GM23338 (cell line): ENCODE measurements around the gene BIRC5. TPM values are rescaled to one million over a fixed set of nuclear protein-coding genes. Genes with fewer than 3 reads are reported as not detected.

Experiments
- ATAC-seq: fragments of 200-7000 bp; cut with Tn5 transposase; 3 replicates; pipeline ENCODE4 v1.9.1; 2020
- DNase-seq: peaks from one replicate; pipeline ENCODE4 v3.0.0-alpha.2; 2015; ENCODE audit warnings: low spot score
- H2AFZ ChIP-seq: fragments of 200-600 bp; sonication (generic); 2 replicates; pipeline ENCODE4 v1.8.0; 2016; ENCODE audit warnings: antibody characterized with exemption, mild to moderate bottlenecking, moderate library complexity
- H3F3A ChIP-seq: fragments of 200-600 bp; sonication (generic); replicated peaks from 2 replicates; pipeline ENCODE4 v1.8.0; 2017; ENCODE audit warnings: antibody characterized with exemption, mixed run types, low read depth
- H3K27ac ChIP-seq: fragments of 200-600 bp; sonication (generic); 2 replicates; pipeline ENCODE4 v1.6.1; 2016; ENCODE audit warnings: low read depth
- H3K27me3 ChIP-seq: fragments of 200-600 bp; sonication (generic); 2 replicates; pipeline ENCODE4 v1.8.0; 2016; ENCODE audit warnings: mild to moderate bottlenecking, mixed run types, moderate library complexity; ENCODE audit not compliant: insufficient read depth
- H3K36me3 ChIP-seq: fragments of 200-600 bp; sonication (generic); 2 replicates; pipeline ENCODE4 v1.8.0; 2016; ENCODE audit warnings: mild to moderate bottlenecking; ENCODE audit not compliant: insufficient read depth
- H3K4me1 ChIP-seq: fragments of 200-600 bp; sonication (generic); 2 replicates; pipeline ENCODE4 v1.8.0; 2016; ENCODE audit warnings: mild to moderate bottlenecking, moderate library complexity; ENCODE audit not compliant: insufficient read depth
- H3K4me2 ChIP-seq: fragments of 200-600 bp; sonication (generic); 2 replicates; pipeline ENCODE4 v1.7.1; 2017; ENCODE audit warnings: mixed run types
- H3K4me3 ChIP-seq: fragments of 200-600 bp; sonication (generic); 2 replicates; pipeline ENCODE4 v1.6.1; 2016; ENCODE audit warnings: mixed run types
- H3K79me2 ChIP-seq: fragments of 200-600 bp; sonication (generic); replicated peaks from 2 replicates; pipeline ENCODE4 v1.8.0; 2017; ENCODE audit warnings: mild to moderate bottlenecking; ENCODE audit not compliant: insufficient read depth
- H3K9me2 ChIP-seq: fragments of 200-600 bp; sonication (generic); 2 replicates; pipeline ENCODE4 v1.8.0; 2017; ENCODE audit not compliant: insufficient read depth
- H4K20me1 ChIP-seq: fragments of 200-600 bp; sonication (generic); replicated peaks from 2 replicates; pipeline ENCODE4 v1.8.0; 2017; ENCODE audit warnings: mild to moderate bottlenecking; ENCODE audit not compliant: insufficient read depth
- H3K27ac Mint-ChIP-seq: 2 replicates; pipeline ENCODE4 v1.8.0; 2020; ENCODE audit warnings: inconsistent platforms, mild to moderate bottlenecking, moderate library complexity, mixed read lengths
- H3K27me3 Mint-ChIP-seq: 3 replicates; pipeline ENCODE4 v1.8.0; 2022; ENCODE audit warnings: low read depth, mild to moderate bottlenecking, moderate library complexity, mixed read lengths, inconsistent platforms; ENCODE audit not compliant: insufficient read depth, poor library complexity
- H3K36me3 Mint-ChIP-seq: 3 replicates; pipeline ENCODE4 v1.8.0; 2021; ENCODE audit warnings: low read depth, mild to moderate bottlenecking, inconsistent platforms, moderate library complexity, mixed read lengths
- H3K4me1 Mint-ChIP-seq: 3 replicates; pipeline ENCODE4 v1.8.0; 2020; ENCODE audit warnings: mild to moderate bottlenecking, inconsistent platforms, mixed read lengths
- H3K4me3 Mint-ChIP-seq: 3 replicates; pipeline ENCODE4 v1.8.0; 2021; ENCODE audit warnings: moderate library complexity, mild to moderate bottlenecking, inconsistent platforms, mixed read lengths
- H3K9me3 Mint-ChIP-seq: 3 replicates; pipeline ENCODE4 v1.8.0; 2020; ENCODE audit warnings: moderate library complexity, mild to moderate bottlenecking, inconsistent platforms, mixed read lengths
- CREB1 ChIP-seq: fragments of 250-450 bp; sonication (Bioruptor Pico); IDR thresholded peaks from 2 replicates; pipeline ENCODE4 v1.5.0; 2020; ENCODE audit warnings: low read depth, mild to moderate bottlenecking, moderate library complexity
- EZH2 ChIP-seq: fragments of 200-600 bp; sonication (generic); IDR thresholded peaks from one replicate; pipeline ENCODE4 v1.8.0; 2017; ENCODE audit warnings: antibody characterized with exemption, mild to moderate bottlenecking, low read depth; ENCODE audit not compliant: unreplicated experiment
- EZH2phosphoT487 ChIP-seq: fragments of 200-600 bp; sonication (generic); IDR thresholded peaks from one replicate; pipeline ENCODE4 v1.8.1; 2018; ENCODE audit warnings: antibody characterized with exemption; ENCODE audit not compliant: unreplicated experiment
- JUNB ChIP-seq: IDR thresholded peaks from one replicate; pipeline ENCODE4 v1.6.1; 2016; ENCODE audit warnings: antibody characterized with exemption; ENCODE audit not compliant: unreplicated experiment
- NANOG ChIP-seq: IDR thresholded peaks from 2 replicates; pipeline ENCODE4 v1.6.1; 2016; ENCODE audit warnings: antibody characterized with exemption, borderline replicate concordance
- POLR2AphosphoS5 ChIP-seq: IDR thresholded peaks from 2 replicates; pipeline ENCODE4 v1.6.1; 2016; ENCODE audit warnings: antibody characterized with exemption, low read depth
- REST ChIP-seq: IDR thresholded peaks from one replicate; pipeline ENCODE4 v1.6.1; 2018; ENCODE audit warnings: antibody characterized with exemption; ENCODE audit not compliant: unreplicated experiment
- STAT1 ChIP-seq: IDR thresholded peaks from one replicate; pipeline ENCODE4 v1.6.1; 2016; ENCODE audit warnings: antibody characterized with exemption; ENCODE audit not compliant: unreplicated experiment
- ZNF114 ChIP-seq: fragments of 250-450 bp; sonication (Bioruptor Pico); IDR thresholded peaks from 2 replicates; pipeline ENCODE4 v1.5.0; 2020; ENCODE audit warnings: mild to moderate bottlenecking, moderate library complexity
- ZNF331 ChIP-seq: fragments of 250-450 bp; sonication (Bioruptor Pico); IDR thresholded peaks from 2 replicates; pipeline ENCODE4 v1.5.0; 2020; ENCODE audit warnings: low read depth, mild to moderate bottlenecking, moderate library complexity
- ZNF462 ChIP-seq: fragments of 250-450 bp; sonication (Bioruptor Pico); IDR thresholded peaks from 2 replicates; pipeline ENCODE4 v1.5.0; 2020; ENCODE audit warnings: mild to moderate bottlenecking, moderate library complexity
- polyA plus RNA-seq: library from polyadenylated mRNA; unstranded; fragments of >200 nt; fragmentation: Nextera tagmentation; extraction: Ambion mirVana; gene quantifications from 2 replicates; pipeline ENCODE4 v1.2.1, GENCODE V29; 2016
- total RNA-seq: library from RNA; depleted of rRNA; stranded (reverse); fragments of >200 nt; shearing (Covaris generic); gene quantifications from 2 replicates; pipeline ENCODE4 v1.2.3, GENCODE V29; 2014
- TF ChIP-seq, protein P1 (sequence below), 2 experiments: fragments of 200-600 bp in 1 of 2; sonication (generic) in 1 of 2; conservative IDR thresholded peaks; 2 replicates each; pipeline versions ENCODE4 v1.5.1 to v1.6.1; 2016 to 2017; ENCODE audit warnings: antibody characterized with exemption in 2 of 2, low read depth in 2 of 2, mild to moderate bottlenecking in 2 of 2, moderate library complexity in 1 of 2
- TF ChIP-seq, protein P2 (sequence below): IDR thresholded peaks from 2 replicates; pipeline ENCODE4 v1.6.1; 2016; ENCODE audit warnings: antibody characterized with exemption

Gene BIRC5
- total and polyA plus RNA-seq, 2 experiments from 2014 or later, result 89.7 to 111 TPM

GRCh38 chr17:78253946-78254672 is 40.1 kb downstream of the BIRC5 start:
- H3K4me3 ChIP-seq, result peak overlapping the region; percentile 89

More at GRCh38 chr17:78253946-78254672, 40.1 kb downstream of the BIRC5 start:
- 0 out of 2 replicates have a peak overlapping the region, but pooled peaks have one; percentile 38 for H2AFZ ChIP-seq
- no peaks in the 10 kb centered on the region for H4K20me1 ChIP-seq
- no peaks in the 10 kb centered on the region for H3K79me2 ChIP-seq
- H3K9me2 ChIP-seq, result no peaks in the 10 kb centered on the region
- H3F3A ChIP-seq, result peaks cover 10% of the 10 kb centered on the region
- H3K27me3 ChIP-seq, result no peaks in the 10 kb centered on the region
- peaks cover 44% of the 10 kb centered on the region for H3K4me1 Mint-ChIP-seq
- peaks cover 22% of the 10 kb centered on the region for H3K4me1 ChIP-seq
- TF ChIP-seq, protein P1, sequence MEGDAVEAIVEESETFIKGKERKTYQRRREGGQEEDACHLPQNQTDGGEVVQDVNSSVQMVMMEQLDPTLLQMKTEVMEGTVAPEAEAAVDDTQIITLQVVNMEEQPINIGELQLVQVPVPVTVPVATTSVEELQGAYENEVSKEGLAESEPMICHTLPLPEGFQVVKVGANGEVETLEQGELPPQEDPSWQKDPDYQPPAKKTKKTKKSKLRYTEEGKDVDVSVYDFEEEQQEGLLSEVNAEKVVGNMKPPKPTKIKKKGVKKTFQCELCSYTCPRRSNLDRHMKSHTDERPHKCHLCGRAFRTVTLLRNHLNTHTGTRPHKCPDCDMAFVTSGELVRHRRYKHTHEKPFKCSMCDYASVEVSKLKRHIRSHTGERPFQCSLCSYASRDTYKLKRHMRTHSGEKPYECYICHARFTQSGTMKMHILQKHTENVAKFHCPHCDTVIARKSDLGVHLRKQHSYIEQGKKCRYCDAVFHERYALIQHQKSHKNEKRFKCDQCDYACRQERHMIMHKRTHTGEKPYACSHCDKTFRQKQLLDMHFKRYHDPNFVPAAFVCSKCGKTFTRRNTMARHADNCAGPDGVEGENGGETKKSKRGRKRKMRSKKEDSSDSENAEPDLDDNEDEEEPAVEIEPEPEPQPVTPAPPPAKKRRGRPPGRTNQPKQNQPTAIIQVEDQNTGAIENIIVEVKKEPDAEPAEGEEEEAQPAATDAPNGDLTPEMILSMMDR (conservative IDR thresholded peaks at IDR 0.05; ENCODE audit: low read depth in 2 of 2), result no peak
- TF ChIP-seq NANOG (no peak), EZH2phosphoT487 (no peak), EZH2 (no peak), STAT1 (no peak), REST (no peak), ZNF114 (CRISPR knock-in tag) (no peak), CREB1 (CRISPR knock-in tag) (peak; percentile 74; the same call in 1 of the 2 replicates), ZNF331 (CRISPR knock-in tag) (no peak), ZNF462 (CRISPR knock-in tag) (no peak), POLR2AphosphoS5 (peak; percentile 83), JUNB (no peak)
- TF ChIP-seq, protein P2, sequence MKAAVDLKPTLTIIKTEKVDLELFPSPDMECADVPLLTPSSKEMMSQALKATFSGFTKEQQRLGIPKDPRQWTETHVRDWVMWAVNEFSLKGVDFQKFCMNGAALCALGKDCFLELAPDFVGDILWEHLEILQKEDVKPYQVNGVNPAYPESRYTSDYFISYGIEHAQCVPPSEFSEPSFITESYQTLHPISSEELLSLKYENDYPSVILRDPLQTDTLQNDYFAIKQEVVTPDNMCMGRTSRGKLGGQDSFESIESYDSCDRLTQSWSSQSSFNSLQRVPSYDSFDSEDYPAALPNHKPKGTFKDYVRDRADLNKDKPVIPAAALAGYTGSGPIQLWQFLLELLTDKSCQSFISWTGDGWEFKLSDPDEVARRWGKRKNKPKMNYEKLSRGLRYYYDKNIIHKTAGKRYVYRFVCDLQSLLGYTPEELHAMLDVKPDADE, result peak; percentile 99
- H3K36me3 ChIP-seq, result no peaks in the 10 kb centered on the region
- ATAC-seq (peak; percentile 67), DNase-seq (peak; percentile 97)
- H3K36me3 Mint-ChIP-seq, result no peaks in the 10 kb centered on the region
- H3K4me2 ChIP-seq, result peak overlapping the region; percentile 89
- no peaks in the 10 kb centered on the region for H3K9me3 Mint-ChIP-seq
- peaks cover 15% of the 10 kb centered on the region for H3K27me3 Mint-ChIP-seq
- peak overlapping the region; percentile 93 for H3K27ac ChIP-seq
- peak overlapping the region; percentile 95 for H3K27ac Mint-ChIP-seq
- peak overlapping the region; percentile 85 for H3K4me3 Mint-ChIP-seq
